Midbrain (tissue), 1 donor: Measurements from ENCODE around the gene KAZN.

ENCODE experiments used
- DNase-seq: peaks from one replicate; lab custom pipeline; 2025; lab: John Stamatoyannopoulos, UW

Gene KAZN

DNA sequence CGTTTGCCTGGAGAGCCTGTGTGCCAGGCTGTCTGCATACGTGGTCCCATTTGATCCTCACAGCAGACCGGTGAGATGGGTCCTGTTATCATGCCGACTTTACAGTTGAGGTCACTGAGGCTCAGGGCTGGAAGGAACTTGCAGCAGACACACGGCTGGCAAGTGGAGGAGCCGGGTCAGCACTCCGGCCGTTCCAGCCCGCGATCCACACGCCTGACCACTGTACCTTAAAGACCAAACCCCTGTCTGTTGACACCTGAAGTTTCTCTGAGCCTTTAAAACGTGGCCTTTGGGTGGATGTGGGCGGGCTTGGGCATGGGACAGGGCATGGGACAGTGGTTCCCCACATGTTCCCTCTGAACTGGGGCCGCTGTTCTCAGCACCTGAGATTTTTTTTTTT is 383.5 kb downstream of the KAZN start:
- DNase-seq = no peak

DNA sequence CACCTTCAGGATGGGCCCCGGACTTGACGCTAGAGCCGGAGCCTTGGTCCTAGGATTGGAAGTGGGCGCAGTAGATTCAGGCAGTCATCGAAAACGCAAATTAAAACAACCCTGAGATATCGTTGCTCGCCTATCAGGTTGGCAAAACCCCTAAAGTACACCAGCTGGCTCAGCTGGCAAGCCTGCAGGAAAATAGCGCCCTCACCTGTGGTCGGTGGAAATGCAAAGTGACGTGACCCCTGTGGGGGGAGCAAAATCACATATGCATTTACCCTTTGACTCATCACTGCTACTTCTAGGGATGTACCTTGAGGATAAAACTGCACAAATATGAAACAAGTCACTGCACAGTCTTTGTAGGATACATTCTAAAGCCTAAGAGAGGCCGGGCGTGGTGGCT is 384.8 kb downstream of the KAZN start:
- DNase-seq = no peak

DNA sequence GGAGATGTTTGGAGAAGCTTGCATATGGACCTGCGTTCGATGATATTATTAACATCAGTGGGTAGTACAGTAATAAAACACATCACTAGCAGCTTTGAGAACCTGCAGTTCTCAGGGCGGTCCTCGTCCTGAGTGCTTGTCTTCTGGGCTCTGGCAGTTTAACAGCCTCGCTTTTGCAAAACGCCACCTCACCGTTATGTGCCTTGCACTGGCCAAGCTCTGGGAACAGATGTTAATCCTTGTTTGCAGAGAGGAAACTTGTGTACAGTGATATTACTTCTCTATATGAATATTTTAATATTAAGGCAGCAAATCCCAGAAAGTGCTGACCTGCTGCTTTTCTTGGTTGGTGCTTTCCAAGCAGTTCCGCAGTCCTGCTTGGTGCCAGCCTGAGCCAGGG is 387.7 kb downstream of the KAZN start:
- DNase-seq = no peak

DNA sequence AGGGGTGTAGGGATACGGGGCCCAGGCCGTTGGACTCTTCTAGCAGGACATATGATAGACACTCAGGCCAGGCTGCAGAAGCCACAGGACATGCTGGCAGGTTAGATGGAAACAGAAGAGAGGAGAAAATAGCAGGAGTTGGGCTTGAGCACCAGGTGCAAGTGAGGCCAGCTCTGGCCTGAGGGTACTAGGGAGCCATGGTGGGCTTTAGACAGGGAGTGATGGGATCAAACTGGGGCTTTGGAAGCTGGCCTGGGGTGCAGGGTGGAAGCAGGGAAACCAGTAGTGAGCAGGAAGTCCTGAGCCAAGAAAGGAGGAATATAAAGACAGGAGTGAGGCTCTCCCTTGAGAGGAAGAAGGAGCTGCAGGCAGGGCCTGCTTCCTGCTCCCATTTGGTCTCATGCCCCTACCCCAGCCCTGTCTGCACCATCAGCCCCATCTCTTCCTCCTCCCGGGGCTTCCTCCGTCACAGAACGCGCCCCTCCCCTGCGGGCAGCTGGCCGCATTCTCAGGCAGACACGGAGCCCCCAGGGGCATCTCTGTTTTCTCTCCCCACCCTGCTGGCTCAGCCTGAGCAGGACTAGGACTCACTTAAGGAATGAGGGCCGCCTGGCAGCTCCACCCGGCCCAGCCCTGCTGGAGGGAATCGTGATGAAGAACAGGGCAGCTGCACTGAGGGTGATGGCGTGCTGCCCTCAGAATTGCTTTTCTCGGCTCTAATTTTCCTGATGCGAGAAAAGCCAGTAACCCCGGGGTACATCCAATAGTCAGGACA is 389.5 kb downstream of the KAZN start:
- no peak for DNase-seq

DNA sequence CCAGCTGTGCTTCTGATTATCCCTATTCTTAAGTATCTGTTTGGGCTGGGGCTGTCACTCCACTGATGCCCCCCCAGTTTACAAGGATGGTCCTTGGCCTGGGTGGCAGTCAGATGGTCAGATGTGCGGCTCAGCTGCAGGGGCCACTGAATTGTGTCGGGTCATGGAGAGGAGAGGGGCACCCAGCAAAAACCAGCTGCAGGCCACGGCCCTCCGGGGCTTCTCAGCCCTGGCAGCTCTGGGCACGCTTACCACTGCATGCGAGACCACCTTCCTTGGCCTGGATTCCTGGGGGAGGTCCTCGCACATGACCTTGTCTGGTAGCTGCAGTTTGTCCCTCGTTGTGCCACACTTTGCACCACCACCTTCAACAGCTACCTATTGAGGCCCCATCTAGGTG is 390.2 kb downstream of the KAZN start:
- DNase-seq = no peak

DNA sequence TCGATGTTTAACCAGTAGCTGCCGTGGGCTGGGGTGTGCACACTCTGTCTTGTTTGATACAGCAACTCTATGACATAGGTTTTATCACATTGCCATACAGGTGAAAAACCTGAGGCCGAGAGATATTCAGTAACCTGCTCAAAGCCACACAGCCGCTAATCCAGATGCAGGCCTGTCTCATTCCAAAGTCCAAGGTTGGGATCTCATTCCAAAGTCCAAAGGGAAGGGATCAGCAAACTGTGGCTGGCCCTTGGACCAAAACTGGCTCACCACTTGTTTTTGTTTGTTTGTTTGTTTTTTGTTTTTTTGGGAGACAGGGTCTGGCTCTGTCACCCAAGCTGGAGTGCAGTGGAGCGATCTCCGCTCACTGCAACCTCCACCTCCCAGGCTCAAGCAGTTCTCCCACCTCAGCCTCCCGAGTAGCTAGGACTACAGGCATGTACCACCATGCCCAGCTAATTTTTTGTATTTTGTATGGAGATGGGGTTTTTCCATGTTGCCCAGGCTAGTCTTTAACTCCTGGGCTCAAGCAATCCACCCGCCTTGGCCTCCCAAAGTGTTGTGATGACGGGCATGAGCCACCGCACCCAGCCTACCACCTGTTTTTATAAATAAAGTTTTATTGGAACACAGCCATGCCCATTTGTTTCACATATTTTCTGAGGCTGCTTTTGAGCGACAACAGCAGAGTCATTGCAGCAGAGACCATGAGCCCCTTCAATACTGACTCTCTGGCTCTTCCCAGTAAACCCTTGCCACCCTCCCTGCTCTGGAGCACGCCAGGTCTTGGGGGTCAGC is 391.6 kb downstream of the KAZN start:
- no peak for DNase-seq

DNA sequence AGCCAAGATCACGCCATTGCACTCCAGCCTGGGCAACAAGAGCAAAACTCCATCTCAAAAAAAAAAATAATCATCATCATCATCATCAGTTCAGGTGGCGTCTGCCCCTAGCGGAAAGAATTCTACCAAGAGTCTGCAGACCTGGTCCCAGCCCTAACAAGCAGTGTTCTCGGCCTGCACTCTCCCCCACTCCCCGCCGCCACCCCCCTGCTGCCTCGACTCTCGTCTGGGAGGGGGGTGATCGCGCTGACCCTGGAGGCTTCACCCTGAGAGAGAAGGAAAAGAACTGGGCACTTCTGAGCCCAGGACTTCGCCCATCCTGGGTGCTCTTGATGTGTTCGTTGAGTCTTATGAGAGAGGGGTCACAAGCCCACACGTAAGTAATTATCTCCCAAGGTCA is 394.9 kb downstream of the KAZN start:
- DNase-seq = no peak

DNA sequence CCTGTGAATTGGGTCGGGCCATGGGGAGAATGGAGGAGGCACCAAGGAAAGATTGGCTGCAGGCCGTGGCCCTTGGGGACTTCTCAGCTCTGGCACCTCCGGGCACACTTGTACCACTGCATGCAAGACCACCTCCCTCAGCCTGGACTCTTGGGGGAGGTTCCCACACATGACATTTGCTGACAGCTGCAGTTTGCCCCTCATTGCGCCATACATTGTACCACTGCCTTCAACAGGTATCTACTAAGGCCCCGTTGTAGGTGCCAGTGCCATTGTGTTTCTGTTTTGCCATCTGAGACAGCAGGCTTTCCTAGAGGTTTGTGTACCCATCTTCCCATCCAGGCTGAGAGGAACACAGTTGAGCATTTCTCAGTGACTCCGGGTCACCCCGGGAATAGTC is 395.7 kb downstream of the KAZN start:
- DNase-seq = no peak

DNA sequence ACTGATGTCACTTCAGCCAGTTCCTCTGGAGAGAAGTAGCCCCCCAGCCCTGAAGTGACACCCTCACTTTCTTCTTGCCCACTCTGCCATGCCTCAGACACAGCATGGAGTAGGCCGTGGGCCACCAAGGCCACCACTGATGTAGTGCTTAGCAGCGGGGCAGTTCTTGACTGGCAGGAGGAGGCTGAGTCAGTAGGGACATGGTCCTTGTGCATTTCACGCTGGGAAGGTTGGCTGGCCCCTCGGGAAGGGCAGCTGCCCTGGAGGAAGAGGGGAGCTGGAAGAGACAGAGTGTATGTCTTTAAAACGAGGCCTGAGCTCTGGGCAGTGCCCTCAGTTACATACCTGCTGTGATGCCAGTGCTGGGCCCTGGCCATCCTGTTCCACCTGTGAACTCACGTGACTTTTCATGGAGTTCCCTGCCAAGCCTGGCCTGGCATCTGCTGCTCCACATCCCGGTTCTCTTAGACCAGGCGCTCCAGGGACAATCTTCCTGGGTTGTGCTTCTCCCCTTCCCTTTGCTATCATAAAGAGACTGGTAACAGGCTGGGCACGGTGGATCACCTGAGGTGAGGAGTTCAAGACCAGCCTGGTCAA is 396.5 kb downstream of the KAZN start:
- DNase-seq = no peak

DNA sequence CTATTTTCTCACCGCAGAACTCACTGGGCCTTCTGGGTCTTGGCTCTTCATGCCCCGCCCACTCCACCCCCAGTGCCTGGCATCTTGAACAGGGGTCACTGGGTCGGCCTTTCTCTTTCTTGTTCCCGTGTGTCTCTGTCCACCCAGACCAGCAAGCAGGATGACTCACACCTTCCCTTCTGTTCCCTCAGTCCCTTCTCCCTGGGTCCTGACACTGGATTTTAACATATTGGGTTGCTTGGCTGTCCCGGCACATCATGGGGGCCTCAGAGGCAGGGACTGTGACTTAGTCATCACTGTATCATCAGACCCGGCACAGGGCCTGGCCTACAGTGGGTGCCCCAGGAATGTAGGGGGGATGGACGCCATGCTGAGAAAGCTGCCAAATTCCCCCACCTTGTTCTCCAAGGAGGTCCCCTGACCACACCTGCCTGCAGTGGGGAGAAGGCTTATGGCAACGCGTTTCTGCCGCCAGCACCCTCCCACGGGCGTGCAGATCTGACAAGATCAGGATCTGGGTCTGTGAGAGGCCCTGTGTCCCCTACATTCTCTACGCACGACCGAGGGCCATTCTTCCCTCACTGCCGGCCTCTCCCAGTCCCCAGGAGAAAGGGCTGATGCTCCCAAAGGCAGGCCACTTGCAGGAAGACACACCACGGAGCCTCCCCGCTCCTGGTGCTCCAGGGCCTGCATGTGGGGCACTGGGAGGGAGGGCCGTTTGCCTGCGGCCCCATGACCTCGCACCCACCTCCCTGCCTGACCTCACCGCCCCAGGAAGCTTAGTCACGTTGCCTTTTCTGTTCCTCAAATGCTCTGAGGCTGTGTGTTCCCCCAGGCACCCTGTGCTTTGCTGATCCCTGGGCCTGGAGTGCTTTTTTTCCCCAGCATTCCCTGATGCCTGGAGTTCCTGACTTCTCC is 397.9 kb downstream of the KAZN start:
- no peak for DNase-seq

DNA sequence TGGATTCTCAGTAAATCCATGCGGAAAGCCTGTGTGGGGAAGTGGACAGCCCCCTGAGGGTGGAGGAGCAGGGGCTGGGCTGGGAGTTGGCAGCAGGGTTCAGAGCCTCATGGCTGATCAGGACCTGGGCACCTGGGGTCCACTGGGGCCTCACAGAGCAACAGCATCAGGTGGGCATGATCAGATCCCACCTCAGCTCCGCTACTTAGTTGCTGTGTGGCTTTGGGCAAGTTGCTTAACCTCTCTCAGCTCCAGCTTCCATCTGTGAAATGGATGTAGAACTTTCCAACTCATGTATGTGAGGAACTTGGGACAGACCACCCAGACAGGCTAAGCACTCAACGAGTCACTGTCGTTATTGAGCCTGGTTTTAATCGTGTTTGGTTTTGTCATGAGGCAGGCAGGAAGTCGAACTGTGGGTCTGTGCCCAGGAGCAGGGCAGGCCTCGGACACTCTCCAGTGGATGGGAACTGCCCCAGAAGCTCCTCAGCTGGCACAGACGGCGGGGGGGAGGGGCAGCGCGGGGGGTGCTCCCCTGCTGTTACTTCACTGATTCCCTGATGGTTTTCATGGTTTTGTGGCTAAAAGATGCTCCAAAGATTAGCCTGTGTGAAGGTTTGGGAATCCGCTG is 399.3 kb downstream of the KAZN start:
- DNase-seq = no peak

DNA sequence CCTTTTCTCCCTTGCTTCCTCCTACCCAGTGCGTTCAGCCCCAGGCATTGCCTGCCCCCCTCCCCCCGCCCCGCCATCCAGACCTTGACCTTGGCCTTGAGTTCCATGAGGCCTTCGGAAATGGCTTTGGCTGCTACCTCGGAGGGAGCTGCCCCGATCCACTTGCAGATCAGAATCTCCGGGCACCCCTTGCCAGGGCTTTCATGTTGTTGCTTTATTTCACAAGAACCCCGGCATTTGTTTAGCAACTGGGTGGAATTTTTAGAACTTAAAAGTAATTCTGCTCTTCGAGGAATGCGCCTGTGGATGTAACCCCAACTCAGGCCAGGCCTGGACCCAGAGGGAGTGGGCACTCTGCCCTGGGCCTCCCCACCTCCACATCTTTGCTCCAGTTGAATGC is 401.0 kb downstream of the KAZN start:
- DNase-seq = no peak

DNA sequence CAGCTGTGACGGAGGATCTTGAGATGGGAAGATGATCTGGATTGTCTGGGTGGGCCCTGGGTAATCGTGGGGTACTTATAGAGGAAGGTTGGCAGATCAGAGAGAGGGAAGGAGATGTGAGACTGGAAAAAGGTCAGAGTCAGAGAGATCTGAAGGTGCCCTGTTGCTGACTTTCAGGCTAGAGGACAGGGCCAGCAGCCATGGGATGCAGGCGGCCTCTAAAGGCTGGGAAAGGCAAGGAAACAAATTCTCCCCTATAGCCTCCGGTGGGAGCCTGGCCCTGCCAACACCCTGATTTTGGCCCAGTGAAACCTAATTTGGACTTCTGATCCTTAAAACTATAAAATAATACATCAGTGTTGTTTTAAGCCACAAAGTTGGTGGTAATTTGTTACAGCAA is 401.5 kb downstream of the KAZN start:
- DNase-seq = no peak

DNA sequence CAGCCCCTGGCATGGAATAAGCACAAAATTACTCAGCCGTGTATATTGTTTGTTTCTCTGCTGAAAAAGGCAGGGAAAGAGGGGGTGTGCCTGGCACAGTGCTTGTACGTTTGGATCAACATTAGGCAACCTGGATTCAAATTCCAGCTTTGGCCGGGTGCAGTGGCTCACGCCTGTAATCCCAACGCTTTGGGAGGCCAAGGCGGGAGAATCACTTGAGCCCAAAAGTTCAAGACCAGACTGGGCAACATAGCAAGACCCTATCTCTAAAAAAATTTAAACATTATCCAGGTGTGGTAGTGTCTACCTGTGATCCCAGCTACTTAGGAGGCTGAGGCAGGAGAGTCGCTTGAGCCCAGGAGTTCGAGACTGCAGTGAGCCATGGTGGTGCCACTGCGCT is 402.2 kb downstream of the KAZN start:
- DNase-seq = no peak

DNA sequence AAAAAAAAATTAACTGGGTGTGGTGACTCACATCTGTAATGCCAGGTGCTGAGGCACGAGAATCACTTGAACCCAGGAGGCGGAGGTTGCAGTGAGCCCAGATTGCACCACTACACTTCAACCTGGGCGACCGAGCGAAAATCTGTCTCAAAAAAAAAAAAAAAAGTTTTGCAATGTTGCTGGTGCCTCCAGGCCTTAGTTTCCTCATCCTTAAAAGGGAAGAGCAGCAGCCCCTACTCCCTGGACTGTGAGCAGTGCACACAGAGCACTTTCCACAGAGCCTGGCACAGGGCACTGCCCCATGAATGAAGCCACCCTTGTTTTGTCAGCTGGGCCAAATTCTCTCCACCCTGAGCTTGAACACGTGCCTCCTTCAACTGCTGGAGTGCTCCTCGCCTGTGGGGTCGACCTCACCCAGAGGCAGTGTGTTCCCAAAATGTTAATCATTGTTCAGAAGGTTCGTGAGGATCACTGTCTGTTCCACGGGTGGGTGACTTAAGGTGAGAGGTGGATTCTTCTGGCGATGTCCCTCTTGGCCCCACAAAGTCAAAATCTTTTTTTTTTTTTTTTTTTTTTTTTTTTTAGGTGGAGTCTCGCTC is 402.9 kb downstream of the KAZN start:
- no peak for DNase-seq

DNA sequence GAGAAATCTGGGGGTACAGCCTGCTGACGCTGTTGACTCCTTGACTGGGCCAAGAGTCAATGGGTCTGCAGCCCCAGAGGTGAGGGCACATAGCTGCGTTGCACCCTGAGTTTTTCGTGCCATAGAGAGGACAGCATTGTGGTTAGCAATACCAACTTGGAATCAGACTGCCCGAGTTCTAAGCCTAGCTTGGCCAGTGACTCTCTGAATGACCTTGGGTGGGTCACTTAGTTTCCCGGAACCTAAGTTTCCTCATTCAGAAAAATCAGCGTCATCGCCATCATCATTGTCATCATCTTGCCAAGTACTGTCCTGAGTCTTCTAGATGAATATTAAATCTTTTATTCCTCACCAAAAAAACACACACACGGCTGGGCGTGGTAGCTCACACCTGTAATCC is 403.8 kb downstream of the KAZN start:
- DNase-seq = no peak

DNA sequence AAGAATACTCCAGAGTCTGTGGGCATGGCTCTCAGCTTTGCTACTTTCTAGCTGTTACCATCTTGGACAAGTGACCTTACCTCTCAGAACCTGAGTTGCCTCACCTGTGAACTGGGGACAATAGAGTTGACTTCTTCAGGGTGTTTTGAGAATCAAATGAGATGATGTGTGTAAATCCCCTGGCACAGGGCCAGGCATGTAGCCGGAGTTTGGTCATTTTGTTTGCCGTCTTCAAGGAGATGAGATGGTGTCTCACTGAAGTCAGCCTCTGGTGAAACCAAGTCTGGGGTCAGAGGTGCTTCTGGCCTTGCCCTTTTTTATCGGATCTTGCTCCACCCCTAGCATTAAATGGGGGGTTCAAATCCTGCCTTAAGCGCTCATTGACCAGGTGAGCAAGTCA is 405.9 kb downstream of the KAZN start:
- DNase-seq = no peak

DNA sequence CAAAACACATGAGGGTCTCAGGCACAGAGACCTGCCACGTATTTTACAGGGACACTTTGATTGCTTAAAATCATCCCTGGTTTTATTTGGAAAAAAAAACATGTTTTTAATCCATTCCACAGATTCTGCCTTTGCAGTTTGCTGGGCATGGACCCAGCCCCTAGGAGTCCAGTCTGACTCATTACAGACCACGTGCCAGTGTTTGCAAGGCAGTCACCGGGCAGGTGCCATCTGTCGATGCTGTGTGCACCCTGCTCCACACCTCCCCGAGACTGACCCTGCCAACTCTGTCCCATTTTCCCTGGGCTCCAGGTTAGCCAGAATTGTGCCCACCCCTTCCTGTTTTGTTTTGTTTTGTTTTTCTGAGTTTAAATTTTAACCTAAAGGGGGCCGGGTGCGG is 406.6 kb downstream of the KAZN start:
- no peak for DNase-seq

DNA sequence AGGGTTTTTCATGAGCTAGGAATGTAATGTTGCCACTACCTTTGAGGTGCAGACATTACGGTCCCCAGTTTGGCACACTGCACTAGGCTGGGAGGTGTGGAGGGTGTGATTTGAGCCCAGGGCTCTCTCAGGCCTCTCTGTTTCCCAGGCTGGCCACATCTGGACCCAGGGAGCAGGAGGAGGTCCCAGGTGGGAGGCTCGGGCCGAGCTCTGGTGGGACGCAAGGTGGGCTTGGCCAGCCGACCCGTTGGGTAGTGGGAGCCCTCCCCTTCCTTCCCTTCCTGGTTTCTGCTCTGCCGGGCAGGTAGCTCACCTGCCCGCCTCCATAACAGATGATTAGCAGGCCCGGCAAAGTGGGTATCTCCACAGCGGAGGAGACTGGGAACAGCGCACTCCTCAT is 408.9 kb downstream of the KAZN start:
- DNase-seq = no peak

DNA sequence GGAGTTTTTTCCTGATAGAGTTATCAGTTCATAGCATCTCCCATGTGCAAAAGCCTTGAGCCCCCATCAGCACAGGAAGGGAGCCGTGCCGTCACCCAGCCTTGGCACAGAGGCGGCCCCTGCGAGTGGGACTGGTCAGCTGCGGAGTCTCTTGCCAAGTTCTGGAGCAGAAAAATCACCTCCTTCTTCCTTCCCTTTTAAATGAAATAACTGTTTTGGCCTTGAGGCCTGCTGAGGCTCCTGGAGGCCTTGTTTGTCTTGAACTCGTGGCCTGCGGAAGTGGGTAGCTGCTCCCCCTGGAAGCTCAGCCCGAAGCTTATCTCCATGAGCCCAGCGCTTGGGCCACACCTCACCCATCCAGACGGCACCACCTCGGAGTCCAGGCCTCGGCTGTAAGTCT is 409.4 kb downstream of the KAZN start:
- DNase-seq = no peak
